Stimulated activated CD4-positive, alpha-beta T cell treated with anti-CD3 and anti-CD28 coated beads, TNF-alpha, amount 100 ng/mL, for 4 hours (primary cell): ENCODE measurements around the gene SLC25A39.
"Not testable (repeated sequence)": the region's sequence is repeated elsewhere in the genome, so short reads cannot be mapped to it uniquely, and the experiment has no call there.

Source experiments
- DNase-seq, 3 experiments: peaks; one replicate each; pipeline ENCODE4 v3.0.0-alpha.2; 2020; ENCODE audit warnings: low read depth in 3 of 3

The SLC25A39 gene

GRCh38 chr17:44324571-44325275 lies at the start of gene SLC25A39:
TSS of gene SLC25A39 (minus strand) at chr17:44324823. CDS start at chr17:44323562, 1,261 bp downstream.
- DNase-seq = peak; percentile 87 to 93 (median 92)

- DNase-seq = no peak
Measured at GRCh38 chr17:44372036-44372435, 47.4 kb upstream of the SLC25A39 start.

GRCh38 chr17:44369414-44370023 lies 44.9 kb upstream of the SLC25A39 start:
- DNase-seq = not testable (repeated sequence)

GRCh38 chr17:44368391-44369243 lies 44.0 kb upstream of the SLC25A39 start:
- not testable (repeated sequence) for DNase-seq

- no peak for DNase-seq
Measured at GRCh38 chr17:44367231-44367979, 42.8 kb upstream of the SLC25A39 start.

- not testable (repeated sequence) for DNase-seq
Measured at GRCh38 chr17:44365051-44365450, 40.4 kb upstream of the SLC25A39 start.

GRCh38 chr17:44363613-44364159 lies 39.1 kb upstream of the SLC25A39 start, which contains the start of gene FAM171A2:
TSS of gene FAM171A2 (minus strand) at chr17:44363853. CDS start at chr17:44363714, 139 bp downstream.
- peak; percentile 26 to 64 (median 46) for DNase-seq

GRCh38 chr17:44362949-44363612 lies 38.5 kb upstream of the SLC25A39 start:
- no peak for DNase-seq

GRCh38 chr17:44362459-44362948 lies 37.9 kb upstream of the SLC25A39 start:
- no peak for DNase-seq

- no peak for DNase-seq
Measured at GRCh38 chr17:44361292-44362260, 37.0 kb upstream of the SLC25A39 start.

GRCh38 chr17:44360826-44361225 lies 36.2 kb upstream of the SLC25A39 start:
- DNase-seq = no peak

GRCh38 chr17:44360144-44360533 lies 35.5 kb upstream of the SLC25A39 start:
- DNase-seq = no peak

GRCh38 chr17:44359458-44360143 lies 35.0 kb upstream of the SLC25A39 start:
- DNase-seq = no peak

GRCh38 chr17:44359006-44359405 lies 34.4 kb upstream of the SLC25A39 start:
- DNase-seq = no peak

GRCh38 chr17:44358066-44358465 lies 33.4 kb upstream of the SLC25A39 start:
- DNase-seq = no peak

- DNase-seq = no peak
Measured at GRCh38 chr17:44356241-44356640, 31.6 kb upstream of the SLC25A39 start.

- DNase-seq = no peak
Measured at GRCh38 chr17:44355642-44356099, 31.0 kb upstream of the SLC25A39 start.
